Stimulated activated CD4-positive, alpha-beta T cell treated with anti-CD3 and anti-CD28 coated beads, Interleukin-4, amount 100 ng/mL, for 24 hours (primary cell): Measurements from ENCODE around the gene ZMIZ1.
"Not testable (repeated sequence)": the region's sequence is repeated elsewhere in the genome, so short reads cannot be mapped to it uniquely, and the experiment has no call there.

Experiments
- DNase-seq: peaks from one replicate; pipeline ENCODE4 v3.0.0-alpha.2; 2020

Gene ZMIZ1

DNA sequence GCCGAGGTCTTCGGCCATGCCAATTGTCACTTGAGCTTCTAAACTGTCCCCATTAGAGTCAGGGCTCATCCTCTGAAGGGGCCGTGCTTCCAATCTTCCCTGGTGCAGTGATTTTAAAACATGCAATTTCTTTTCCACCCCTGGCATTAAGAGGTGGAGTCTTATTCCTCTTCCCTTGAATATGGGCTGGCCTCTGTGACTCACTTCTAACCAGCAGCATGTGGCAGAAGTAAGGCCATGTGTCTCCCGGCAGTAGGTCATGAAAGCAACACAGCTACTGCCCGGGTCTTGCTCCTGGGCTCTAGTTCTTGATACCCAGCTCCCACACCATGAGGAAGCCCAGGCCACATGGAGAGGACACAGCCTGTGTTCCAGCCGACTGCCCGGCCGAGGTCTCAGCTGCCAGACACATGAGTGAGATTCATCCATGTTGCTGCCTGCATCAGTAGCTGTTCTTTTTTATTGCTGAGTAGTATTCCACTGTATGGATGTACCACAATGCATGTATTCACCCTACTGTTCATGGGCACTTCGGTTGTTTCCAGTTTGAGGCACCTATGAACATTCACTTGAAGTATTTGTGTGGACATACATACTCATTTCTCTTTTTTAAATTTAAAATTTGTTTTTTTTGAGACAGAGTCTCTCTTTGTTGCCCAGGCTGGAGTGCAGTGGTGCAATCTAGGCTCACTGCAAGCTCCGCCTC is 264.0 kb downstream of the ZMIZ1 start:
- not testable (repeated sequence) for DNase-seq

DNA sequence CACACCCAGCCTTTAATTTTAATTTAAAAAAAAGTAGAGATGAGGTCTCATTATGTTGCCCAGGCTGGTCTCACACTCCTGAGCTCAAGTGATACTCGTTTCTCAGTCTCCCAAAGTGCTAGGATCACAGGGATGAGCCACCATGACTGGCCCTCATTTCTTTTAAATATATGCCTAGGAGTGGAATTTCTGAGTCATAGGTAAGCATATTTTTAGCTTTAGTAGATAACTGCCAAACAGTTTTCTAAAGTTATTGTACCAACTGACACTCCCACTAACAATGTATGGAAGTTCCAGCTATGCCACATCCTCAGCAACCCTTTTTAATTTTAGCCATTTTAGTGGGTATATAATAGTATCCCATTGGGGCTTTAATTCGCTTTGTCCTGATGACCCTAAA is 264.7 kb downstream of the ZMIZ1 start:
- DNase-seq, result peak; percentile 20

DNA sequence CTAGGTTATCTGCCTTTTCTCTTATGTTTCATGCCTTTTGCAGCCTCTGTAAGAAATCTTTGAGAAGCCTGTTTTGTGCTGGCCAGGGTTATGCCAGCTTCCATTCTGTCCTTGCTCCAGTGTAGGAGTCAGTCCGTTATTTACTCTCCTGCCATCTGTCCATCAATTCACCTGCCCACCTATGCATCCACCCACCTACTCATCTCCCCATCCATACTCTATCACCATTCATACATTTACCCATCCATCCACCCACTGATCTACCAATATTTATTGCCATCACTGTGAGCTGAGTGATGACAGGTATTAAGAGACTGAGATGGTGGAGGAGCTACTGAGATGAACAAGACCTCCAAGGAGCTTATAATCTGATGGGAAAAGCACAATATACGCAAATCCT is 265.8 kb downstream of the ZMIZ1 start:
- no peak for DNase-seq

DNA sequence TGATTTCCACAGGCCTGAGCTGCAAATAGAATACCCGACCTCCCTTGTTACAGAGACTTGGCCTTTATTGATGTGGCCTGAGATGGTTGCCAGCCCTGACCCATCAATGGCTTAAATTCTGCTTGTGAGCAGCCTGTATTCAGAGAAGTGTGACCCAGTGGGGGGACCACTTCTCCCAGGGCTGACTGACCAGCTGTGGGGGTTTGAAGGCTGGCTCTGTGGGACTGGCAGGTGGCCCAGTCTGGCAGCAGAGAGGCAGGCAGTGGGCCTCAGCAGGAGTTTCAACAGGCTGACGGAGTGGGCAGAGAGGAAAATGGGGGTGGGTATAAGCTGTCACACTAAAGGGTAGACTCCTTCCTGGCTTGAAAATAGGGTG is 266.3 kb downstream of the ZMIZ1 start:
- no peak for DNase-seq

DNA sequence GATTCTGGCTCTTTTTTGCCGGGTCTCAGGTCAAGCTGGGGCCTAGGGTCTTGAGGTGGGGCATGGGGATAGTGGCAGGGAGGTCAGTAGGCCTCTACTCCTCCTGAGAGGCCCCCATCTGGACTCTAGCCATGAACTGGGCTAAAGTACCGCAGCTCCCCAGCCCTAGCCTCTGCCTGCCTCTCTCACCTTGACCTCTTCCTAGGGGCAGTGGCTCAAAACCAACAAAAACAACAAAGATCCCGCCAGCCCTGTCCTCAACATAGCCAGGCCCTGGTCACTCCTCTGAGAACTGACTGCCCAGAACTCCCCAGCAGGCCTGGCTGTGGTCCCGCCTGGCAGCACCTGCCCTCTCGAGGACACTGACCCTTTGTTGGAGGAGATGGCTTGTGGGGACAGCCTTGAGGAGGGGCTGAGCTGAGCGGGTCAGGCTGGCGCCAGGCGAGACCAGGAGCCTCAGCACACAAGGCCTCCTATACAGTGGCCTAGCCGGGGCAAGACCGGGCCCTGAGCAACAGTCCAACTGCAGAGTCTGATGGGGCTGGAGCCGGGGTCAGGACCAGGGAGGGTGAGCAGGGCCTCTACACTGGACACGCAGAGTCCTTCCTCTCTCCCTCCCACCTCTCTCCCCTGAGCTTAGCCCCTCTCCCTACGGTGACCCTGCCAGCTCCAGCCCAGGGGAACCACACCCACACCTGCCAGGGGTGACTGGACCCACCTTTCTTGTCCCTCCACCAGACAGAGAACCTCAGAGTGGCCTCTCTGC is 266.9 kb downstream of the ZMIZ1 start:
- no peak for DNase-seq

DNA sequence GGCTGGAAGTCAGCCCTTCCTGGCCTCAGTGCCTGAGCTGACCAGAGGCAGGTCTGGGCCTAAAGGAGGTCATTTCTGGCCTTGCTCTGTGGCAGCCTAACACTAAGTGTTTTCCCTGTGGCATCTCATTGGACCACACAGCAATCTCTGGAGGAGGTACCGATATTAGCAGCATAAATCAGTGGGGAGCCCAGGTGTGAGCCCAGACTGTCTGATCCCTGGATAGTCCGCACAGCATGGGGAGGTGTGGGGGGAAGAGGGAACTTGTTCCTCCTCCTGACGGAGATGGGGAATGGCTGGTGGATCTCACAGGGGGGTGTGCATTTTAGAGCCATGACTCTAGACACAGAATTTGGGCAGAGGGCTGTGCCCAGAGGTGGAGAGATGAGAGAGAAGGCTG is 267.5 kb downstream of the ZMIZ1 start:
- no peak for DNase-seq

DNA sequence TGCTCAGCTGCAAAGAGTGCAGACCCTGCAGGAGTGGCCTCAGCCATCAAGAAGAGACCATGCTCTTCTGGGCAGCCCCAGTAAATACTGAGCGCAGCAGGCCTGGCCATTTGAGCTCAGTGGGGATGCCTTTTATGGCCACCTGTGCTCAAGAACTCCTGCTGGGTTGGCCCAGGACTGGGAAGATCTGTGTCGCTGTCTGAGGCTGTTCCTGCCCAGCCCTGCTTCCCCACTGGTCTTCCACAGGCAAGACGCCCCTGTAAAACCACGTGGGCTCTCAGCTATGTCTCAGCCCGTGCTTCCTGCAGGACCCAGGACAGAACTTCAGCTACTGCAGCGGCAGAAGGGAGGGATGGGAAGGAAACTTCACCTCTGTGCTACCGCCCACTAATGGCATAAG is 268.0 kb downstream of the ZMIZ1 start:
- no peak for DNase-seq

DNA sequence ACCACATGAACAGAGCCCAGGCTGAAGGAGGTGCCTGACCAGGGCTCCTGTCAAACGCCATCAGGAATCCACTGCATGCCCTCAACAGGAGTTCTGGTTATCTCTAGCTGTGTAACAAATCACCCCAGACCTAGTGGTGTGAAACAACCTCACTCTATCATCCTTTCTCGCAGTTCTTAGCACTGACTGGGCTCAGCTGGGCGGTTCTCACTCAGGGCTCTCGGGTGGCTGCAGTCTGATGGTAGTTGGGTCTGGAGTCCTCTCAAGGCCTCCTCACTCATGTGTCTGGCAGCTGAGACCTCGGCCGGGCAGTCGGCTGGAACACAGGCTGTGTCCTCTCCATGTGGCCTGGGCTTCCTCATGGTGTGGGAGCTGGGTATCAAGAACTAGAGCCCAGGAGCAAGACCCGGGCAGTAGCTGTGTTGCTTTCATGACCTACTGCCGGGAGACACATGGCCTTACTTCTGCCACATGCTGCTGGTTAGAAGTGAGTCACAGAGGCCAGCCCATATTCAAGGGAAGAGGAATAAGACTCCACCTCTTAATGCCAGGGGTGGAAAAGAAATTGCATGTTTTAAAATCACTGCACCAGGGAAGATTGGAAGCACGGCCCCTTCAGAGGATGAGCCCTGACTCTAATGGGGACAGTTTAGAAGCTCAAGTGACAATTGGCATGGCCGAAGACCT is 269.2 kb downstream of the ZMIZ1 start:
- DNase-seq, result not testable (repeated sequence)

DNA sequence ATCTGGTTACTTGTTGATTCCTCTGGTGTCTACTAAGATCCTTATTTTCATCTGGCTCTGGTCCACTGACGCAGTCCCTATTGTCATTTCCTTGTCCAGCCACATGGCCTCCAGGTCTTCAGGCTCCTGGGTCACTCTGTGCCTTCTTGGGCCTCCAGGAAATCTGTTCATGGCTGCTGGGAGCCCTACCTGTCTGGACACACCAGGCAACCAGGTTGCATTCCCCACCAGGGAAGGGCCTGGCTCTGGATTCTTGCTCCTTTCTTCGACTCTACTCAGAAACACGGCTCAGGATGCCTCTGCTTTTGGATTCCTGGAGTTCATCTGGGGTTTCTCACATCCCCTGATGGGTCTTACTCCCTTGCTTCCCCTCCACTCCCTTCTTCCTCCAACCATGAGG is 270.5 kb downstream of the ZMIZ1 start:
- no peak for DNase-seq

DNA sequence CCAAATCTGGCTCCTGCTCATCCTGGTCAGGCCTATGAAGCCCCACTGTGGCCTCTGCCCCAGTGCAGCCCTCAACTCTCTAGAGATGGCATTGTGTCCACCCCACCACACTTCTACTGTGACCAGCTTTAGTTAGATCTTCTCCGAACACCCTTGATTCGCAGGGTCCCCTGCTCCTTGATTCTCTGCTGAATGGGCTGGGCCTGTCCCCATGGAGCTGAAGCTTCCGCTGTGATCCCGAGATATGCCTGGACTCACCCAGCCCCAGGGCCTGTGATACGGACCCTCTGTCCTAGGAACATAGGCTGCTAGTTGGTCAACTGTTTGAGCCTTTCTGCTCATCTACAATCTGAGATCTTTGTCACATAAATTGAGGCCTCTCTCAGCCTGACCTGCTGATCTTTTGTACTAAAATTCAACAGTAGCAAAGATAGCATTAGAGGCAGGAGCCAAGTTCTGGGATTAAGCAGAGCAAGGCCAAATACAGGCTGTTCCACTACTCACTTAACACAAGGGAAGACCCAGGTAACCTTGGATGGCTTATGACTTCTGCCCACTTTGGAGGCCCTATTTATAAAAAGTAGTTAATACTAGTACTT is 272.0 kb downstream of the ZMIZ1 start:
- DNase-seq, result no peak

DNA sequence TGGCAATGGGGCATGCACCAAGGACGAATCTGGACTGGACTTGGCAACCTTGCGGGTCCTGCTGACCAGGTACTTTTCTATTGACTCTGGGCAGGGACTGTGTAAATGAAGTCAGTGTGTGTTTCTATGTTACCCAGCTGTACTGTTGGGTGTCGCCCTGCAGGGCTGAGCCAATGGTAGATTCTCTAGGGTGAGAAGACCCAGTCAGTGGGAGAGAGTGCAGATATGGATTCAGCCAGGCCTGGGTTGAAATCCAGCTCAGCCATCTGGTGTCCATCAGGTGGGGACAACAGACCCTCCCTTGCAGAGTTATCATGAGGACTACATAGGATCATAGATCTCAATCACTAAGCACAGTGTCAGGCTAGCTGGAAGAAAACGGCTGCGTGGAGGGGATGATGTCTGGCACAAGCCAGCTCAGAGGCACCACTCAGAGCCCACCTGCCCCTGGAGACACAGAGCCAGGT is 273.6 kb downstream of the ZMIZ1 start:
- no peak for DNase-seq

DNA sequence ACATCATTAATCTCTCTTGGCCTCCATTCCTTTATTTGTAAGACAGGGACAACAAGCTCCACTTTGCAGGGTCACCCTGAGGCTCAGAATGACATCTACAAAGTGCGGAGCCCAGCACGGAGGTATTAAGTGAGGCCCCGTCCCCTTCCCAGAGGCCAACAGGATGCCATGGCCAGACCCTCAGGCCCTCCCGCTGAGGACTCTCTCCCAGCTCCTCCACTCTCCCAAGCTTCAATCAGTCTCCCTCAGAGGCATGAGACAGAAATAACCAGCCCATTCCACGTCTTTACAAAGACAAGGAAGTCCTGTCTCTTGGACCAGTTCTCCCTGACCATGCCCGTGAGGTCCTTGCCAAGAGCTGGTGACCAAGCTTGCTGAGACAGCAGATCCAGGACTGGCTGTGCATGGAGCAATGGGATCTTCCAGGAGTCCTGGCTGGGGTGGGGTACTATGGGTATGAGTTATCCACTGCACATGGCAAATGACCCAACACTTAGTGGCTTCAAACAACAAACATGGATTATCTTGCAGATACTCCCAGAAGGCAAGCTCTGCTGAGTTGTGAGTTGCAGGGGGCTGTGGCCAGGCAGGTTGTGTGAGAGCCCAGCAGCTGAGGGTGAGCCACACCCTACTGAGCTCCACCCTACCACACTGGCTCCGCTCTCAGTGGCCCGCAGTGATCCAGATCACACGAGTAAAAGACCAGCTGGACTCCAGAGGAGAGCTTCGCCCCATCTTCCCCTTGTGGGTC is 274.2 kb downstream of the ZMIZ1 start:
- DNase-seq, result no peak

DNA sequence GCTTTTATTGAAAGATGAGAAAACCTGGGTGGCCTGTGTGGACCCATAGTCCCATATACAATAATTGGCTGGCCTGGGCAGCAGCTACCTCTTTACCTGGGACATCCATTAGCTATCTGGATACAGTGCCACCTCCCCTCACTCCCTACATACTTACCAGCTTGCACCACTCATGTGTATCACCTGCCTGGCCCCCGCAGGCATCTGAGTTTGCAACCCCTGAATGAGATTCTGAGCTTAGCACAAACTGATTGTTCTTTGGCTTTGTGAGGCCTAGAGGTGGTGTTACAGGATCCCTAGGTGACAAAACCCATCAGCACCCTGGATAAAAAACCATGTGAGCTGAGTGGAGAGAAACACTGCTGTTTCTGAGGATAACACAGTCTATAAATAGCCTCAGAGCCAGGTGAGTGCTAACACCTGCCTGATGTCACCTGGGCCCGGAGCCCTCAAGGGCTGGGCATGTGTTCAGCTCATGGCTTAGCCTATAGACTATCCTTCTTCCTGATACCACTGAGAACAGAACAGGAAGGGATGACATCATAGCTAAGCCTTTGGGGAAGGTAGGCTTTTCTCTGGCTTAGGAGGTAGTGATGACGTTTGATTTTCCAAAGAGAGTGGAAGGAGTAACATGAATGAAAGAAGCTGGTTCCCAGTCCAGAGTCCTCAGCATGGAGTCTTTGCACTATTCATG is 275.9 kb downstream of the ZMIZ1 start:
- no peak for DNase-seq

DNA sequence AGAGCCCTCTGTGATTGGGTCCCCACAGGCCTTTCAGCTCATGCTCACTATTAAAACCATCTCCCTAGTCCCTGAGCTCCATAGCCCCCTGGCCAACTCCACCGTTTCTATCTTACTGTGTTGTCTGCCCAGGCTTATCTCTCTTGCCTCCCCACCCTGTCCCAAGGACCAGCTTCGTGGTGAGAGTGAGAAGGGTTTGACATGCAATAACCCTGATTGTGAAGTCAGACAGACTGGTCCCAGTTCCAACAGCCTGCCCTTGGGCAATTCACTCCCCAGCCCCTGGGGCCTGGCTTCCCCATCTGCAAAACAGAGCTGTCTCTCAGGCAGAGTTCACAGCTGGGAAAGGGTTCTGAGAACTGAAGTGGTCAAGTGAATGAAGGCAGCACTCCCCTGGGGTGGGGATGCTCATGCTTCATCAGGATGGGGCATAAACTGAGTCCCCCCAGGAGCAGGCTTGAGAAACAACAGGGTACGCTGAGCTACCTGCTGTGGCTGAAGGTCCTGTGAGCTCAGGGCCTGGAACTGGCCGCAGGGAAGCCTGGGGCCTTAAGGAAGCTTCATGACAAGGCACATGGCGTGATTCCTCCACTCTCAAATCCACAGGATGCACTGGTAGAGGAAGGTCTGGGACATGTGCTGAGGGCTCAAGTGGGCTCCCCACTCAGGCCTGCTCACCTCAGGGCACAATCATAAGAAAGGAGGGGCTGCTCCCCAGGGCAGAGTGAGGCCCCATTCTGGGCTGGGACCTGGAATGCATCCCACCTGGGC is 276.7 kb downstream of the ZMIZ1 start:
- no peak for DNase-seq

DNA sequence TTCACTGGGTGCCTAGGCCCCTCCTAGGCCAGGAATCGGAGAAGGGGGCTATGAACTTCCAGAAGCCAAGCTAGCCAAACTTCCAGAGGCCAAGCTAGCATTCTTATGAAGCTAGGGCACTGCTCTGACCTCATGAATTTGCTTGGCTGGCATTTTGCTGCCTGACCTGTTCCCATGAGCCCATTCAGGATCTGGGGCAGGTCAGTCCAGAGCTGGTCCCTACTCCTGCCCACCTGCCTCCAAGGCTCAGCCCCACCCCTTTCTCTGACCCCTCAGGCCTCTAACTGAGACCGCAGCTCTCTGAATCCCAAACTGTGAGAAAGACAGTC is 277.2 kb downstream of the ZMIZ1 start:
- DNase-seq, result no peak

DNA sequence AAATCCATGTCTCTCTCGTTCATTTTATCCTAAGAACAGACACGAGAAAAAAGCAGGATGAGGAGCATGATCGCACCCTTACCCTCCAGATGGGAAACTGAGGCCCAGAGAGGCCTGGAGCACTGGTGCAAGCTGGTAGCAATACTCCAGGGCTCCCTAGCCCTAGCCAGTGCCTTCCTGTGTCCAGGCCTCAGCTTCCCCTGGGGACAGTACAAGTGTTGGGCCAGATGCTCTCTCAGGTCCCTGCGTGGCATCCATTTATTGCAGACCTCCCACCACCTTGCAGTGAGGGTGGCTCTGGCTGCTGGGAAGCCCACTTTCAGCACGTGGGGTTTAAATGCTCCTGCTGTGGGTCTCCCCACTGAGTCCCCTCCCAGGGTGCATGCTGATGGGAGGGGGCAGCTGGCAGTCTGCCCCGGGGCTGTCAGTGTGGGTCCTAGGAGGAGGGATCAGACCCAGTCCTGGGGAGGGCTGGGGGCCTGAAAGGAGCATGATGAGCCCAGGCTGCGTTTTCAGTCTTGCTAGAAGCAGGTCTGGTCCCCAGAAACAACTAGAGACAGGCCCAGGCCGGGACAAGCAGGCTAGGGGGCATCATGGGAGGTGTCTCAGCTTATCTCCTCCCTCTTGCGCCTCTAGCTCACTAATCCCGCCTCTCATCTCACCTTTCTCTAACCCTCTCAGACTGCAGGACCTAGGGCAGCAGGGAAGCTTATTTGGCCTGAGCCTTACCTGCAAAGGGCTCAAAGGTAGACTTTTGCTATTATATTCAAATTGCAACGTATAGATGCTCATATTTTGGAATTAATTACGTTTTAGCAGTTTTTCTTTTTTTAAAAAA is 277.8 kb downstream of the ZMIZ1 start:
- DNase-seq, result peak; percentile 9

DNA sequence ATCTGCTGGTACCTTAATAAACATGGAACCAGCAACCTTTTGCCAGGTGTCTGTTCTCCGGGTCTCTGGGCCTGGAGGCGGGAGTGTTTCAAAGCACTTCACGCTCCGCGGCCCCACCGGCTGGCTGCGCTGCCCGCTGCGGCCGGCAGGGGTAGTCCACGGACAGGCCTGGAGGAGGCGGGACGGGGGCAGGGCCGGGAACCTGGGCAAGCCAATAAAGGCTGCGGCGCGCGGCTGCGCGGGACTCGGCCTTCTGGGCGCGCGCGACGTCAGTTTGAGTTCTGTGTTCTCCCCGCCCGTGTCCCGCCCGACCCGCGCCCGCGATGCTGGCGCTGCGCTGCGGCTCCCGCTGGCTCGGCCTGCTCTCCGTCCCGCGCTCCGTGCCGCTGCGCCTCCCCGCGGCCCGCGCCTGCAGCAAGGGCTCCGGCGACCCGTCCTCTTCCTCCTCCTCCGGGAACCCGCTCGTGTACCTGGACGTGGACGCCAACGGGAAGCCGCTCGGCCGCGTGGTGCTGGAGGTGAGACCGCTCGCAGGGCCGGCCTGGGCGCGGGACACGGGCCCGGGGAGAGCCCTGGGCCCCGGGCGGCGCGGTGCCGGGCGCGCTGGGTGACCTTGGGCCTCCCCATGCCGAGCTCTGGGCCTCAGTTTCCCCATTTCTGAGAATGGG is 278.6 kb downstream of the ZMIZ1 start, which contains the start of gene PPIF:
Gene PPIF (plus strand): TSS at position 244 of the 668 bp plus-strand sequence. CDS start 80 bp downstream, at position 324.
- peak; percentile 93 for DNase-seq

DNA sequence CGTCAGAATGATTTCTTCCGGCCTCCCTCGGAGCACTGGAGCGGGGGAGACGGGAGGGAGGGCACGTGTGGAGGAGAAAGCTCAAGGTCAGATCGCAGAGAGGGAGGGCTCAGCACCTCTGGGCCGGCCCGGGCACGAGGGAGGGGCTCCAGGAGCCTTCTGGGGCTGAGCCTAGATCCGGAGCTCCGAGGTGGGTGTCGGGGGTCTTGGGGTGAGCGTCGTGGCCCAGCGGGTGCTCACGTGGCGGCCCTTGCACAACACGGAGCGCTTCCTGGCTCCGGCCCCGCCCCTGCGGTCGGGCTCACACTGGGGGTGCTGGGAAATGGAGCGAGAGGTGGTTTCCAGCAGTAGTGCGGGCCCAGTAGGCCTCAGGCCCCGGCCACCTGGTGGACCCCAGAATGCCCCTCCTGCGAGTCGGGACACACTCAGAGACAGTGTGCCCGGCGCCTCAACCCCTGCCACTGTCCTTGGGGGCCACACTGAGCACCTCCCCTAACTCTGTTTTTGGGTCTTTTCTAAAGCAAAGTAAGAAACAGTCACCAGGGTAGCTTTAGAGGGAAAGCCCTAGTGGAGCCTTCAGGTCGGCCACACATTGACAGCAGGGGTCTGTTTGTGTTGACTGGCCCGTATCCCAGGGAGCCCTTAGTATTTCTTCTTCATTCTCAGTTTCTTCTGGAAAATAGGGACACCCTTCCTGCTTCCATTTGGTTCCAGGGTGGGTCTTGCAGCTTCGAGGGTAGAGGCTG is 279.3 kb downstream of the ZMIZ1 start:
- DNase-seq, result peak; percentile 78

DNA sequence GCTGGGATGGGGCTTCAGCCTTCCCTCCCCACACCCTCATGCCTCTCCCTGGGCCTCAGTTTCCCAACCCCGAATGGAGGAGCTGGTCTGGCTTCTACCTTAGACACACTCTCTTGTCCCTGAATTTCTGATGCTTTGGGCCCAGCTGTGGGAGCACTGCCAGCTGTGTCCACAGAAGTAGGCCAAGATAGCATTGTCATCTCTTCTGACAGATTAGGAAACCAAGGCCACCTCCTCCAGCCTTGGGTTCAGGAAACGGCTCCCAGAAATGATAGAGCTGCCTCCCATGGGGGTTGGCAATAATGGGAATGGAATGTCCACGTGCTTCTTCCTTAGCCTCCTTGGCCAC is 279.8 kb downstream of the ZMIZ1 start:
- peak; percentile 2 for DNase-seq
